C4-2B (cell line): ENCODE measurements around the gene PET100.

ENCODE experiments used
- H3K27ac ChIP-seq: fragments of 450-650 bp; 2 replicates; pipeline ENCODE4 v1.5.1; 2017
- CTCF ChIP-seq: fragments of 450-650 bp; conservative IDR thresholded peaks from 2 replicates; pipeline ENCODE4 v1.5.1; 2017; ENCODE audit warnings: mild to moderate bottlenecking
- ZFX ChIP-seq: fragments of 450-650 bp; IDR thresholded peaks from 2 replicates; pipeline ENCODE4 v1.6.1; 2017

PET100 gene

GRCh38 chr19:7628589-7629311 lies 843 bp upstream of the PET100 start:
- peak overlapping the region; percentile 75 for H3K27ac ChIP-seq
- no peak for TF ChIP-seq CTCF
- no peak for TF ChIP-seq ZFX

- TF ChIP-seq CTCF (no peak), ZFX (no peak)
Observed at GRCh38 chr19:7631577-7631976, 2.0 kb downstream of the PET100 start.

GRCh38 chr19:7632340-7633203 lies 3.0 kb downstream of the PET100 start:
- no peak overlapping the region for H3K27ac ChIP-seq
- TF ChIP-seq ZFX, result no peak
- no peak for TF ChIP-seq CTCF

More at GRCh38 chr19:7631577-7631976, 2.0 kb downstream of the PET100 start:
- no peak overlapping the region for H3K27ac ChIP-seq

- TF ChIP-seq CTCF (no peak), ZFX (no peak)
- no peak within 1 kb of the TSS for H3K27ac ChIP-seq
Observed at GRCh38 chr19:7633698-7634097, 4.1 kb downstream of the PET100 start, which contains the start of gene PCP2. TSS of gene PCP2 (minus strand) at chr19:7633719. CDS start at chr19:7633457, 262 bp downstream.

GRCh38 chr19:7635670-7636069 lies 6.1 kb downstream of the PET100 start:
- no peak overlapping the region for H3K27ac ChIP-seq
- no peak for TF ChIP-seq ZFX
- no peak for TF ChIP-seq CTCF

GRCh38 chr19:7636317-7636690 lies 6.7 kb downstream of the PET100 start:
- TF ChIP-seq ZFX (no peak), CTCF (no peak)
- H3K27ac ChIP-seq, result peak overlapping the region; percentile 79

- H3K27ac ChIP-seq, result peak within 1 kb of the TSS; percentile 79
Observed at GRCh38 chr19:7636691-7637373, 7.2 kb downstream of the PET100 start, which contains the start of gene STXBP2. TSS of gene STXBP2 (plus strand) at chr19:7637110. CDS start at chr19:7637150, 40 bp downstream.

More at GRCh38 chr19:7636691-7637373, 7.2 kb downstream of the PET100 start, which contains the start of gene STXBP2:
- TF ChIP-seq CTCF (no peak), ZFX (no peak)
